OCI-LY1 (cell line): ENCODE data around the gene DYNLRB1.

Experiments
- H2AFZ ChIP-seq: fragments of 200-600 bp; sonication (generic), shearing (Covaris generic); 2 replicates; pipeline ENCODE4 v1.6.0; 2014; ENCODE audit warnings: antibody characterized with exemption, mild to moderate bottlenecking, low read length
- H3F3A ChIP-seq: fragments of 200-600 bp; sonication (generic), shearing (Covaris generic); 2 replicates; pipeline ENCODE4 v1.6.0; 2014; ENCODE audit warnings: mild to moderate bottlenecking, antibody characterized with exemption, low read length, moderate library complexity; ENCODE audit not compliant: insufficient read depth
- H3K27ac ChIP-seq: fragments of 200-600 bp; sonication (generic); 2 replicates; pipeline ENCODE4 v1.5.1; 2014; ENCODE audit warnings: low read length, mixed run types, mild to moderate bottlenecking, low read depth; ENCODE audit not compliant: poor library complexity, severe bottlenecking
- H3K27me3 ChIP-seq: fragments of 200-600 bp; sonication (generic); 2 replicates; pipeline ENCODE4 v1.6.0; 2014; ENCODE audit warnings: antibody characterized with exemption, mild to moderate bottlenecking, low read length, moderate library complexity; ENCODE audit not compliant: insufficient read depth
- H3K36me3 ChIP-seq: fragments of 200-600 bp; sonication (generic); 2 replicates; pipeline ENCODE4 v1.6.1; 2014; ENCODE audit warnings: mild to moderate bottlenecking, antibody characterized with exemption, low read length, moderate library complexity, mixed read lengths; ENCODE audit not compliant: insufficient read depth
- H3K4me1 ChIP-seq: fragments of 200-600 bp; sonication (generic); 2 replicates; pipeline ENCODE4 v1.5.1; 2014; ENCODE audit warnings: mild to moderate bottlenecking, low read length, moderate library complexity; ENCODE audit not compliant: insufficient read depth, severe bottlenecking
- H3K4me2 ChIP-seq: fragments of 200-600 bp; sonication (generic), shearing (Covaris generic); 2 replicates; pipeline ENCODE4 v1.6.1; 2014; ENCODE audit warnings: low read length
- H3K4me3 ChIP-seq: fragments of 200-600 bp; sonication (generic); 2 replicates; pipeline ENCODE4 v1.5.1; 2014; ENCODE audit warnings: low read length, low read depth, mild to moderate bottlenecking, mixed read lengths; ENCODE audit not compliant: poor library complexity, severe bottlenecking
- H3K79me2 ChIP-seq: fragments of 200-600 bp; shearing (Covaris generic); 2 replicates; pipeline ENCODE4 v1.6.1; 2016; ENCODE audit warnings: mixed run types, low read length, mixed read lengths; ENCODE audit not compliant: insufficient read depth
- H3K9ac ChIP-seq: fragments of 200-600 bp; sonication (generic), shearing (Covaris generic); 2 replicates; pipeline ENCODE4 v1.6.1; 2014; ENCODE audit warnings: mild to moderate bottlenecking, low read length, mixed read lengths
- H3K9me2 ChIP-seq: fragments of 200-600 bp; sonication (generic), shearing (Covaris generic); 2 replicates; pipeline ENCODE4 v1.6.1; 2014; ENCODE audit warnings: low read depth, mild to moderate bottlenecking, low read length, mixed read lengths
- H3K9me3 ChIP-seq: fragments of 200-600 bp; shearing (Covaris generic); 2 replicates; pipeline ENCODE4 v1.6.1; 2014; ENCODE audit warnings: low read length, mixed read lengths
- H4K20me1 ChIP-seq: fragments of 200-600 bp; sonication (generic), shearing (Covaris generic); 2 replicates; pipeline ENCODE4 v1.6.0; 2016; ENCODE audit warnings: mild to moderate bottlenecking, low read length; ENCODE audit not compliant: insufficient read depth
- EZH2 ChIP-seq: fragments of 200-600 bp; sonication (generic), shearing (Covaris generic); IDR thresholded peaks from 2 replicates; pipeline ENCODE4 v1.8.0; 2017; ENCODE audit warnings: borderline replicate concordance, mixed run types, mild to moderate bottlenecking, antibody characterized with exemption, low read length, moderate library complexity, mixed read lengths
- TF ChIP-seq, protein P1 (sequence below): fragments of 200-600 bp; sonication (generic), shearing (Covaris generic); IDR thresholded peaks from 2 replicates; pipeline ENCODE4 v1.5.1; 2017; ENCODE audit warnings: mild to moderate bottlenecking, antibody characterized with exemption, low read length, moderate library complexity, mixed read lengths

DYNLRB1 gene

DNA sequence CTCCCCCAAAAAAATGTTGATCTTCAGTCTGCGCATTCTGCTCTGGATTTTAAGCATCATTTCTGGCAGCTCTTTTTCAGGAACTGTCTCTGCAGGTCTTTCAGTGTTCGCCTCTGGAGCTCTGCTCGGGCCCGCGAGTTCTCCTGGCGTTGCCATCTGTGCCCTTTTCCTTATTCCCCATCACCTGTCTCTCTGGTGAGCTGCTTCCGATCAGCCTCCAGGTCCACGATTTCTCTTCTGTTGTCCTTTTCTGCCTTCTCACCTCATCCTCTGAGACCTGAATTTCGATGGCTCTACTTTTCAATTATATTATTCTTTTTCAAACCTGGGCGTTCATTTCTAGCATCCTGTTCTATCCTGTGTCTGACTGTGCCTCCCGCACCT lies 41.7 kb downstream of the DYNLRB1 start:
- H3K9me2 ChIP-seq = no peaks in the 10 kb centered on the region
- H3K27me3 ChIP-seq = no peaks in the 10 kb centered on the region
- no peaks in the 10 kb centered on the region for H3K9me3 ChIP-seq
- H3K9ac ChIP-seq = peak overlapping the region; percentile 65
- H3K27ac ChIP-seq = no peak overlapping the region
- H3K4me2 ChIP-seq = peak overlapping the region; percentile 85
- H2AFZ ChIP-seq = peak overlapping the region; percentile 93
- H3K79me2 ChIP-seq = no peaks in the 10 kb centered on the region
- no peaks in the 10 kb centered on the region for H3F3A ChIP-seq
- peak overlapping the region; percentile 76 for H3K4me3 ChIP-seq
- no peaks in the 10 kb centered on the region for H3K36me3 ChIP-seq
- H4K20me1 ChIP-seq = no peaks in the 10 kb centered on the region
- TF ChIP-seq EZH2 = no peak
- TF ChIP-seq, protein P1, sequence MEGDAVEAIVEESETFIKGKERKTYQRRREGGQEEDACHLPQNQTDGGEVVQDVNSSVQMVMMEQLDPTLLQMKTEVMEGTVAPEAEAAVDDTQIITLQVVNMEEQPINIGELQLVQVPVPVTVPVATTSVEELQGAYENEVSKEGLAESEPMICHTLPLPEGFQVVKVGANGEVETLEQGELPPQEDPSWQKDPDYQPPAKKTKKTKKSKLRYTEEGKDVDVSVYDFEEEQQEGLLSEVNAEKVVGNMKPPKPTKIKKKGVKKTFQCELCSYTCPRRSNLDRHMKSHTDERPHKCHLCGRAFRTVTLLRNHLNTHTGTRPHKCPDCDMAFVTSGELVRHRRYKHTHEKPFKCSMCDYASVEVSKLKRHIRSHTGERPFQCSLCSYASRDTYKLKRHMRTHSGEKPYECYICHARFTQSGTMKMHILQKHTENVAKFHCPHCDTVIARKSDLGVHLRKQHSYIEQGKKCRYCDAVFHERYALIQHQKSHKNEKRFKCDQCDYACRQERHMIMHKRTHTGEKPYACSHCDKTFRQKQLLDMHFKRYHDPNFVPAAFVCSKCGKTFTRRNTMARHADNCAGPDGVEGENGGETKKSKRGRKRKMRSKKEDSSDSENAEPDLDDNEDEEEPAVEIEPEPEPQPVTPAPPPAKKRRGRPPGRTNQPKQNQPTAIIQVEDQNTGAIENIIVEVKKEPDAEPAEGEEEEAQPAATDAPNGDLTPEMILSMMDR = no peak
- H3K4me1 ChIP-seq = peaks cover 5% of the 10 kb centered on the region

DNA sequence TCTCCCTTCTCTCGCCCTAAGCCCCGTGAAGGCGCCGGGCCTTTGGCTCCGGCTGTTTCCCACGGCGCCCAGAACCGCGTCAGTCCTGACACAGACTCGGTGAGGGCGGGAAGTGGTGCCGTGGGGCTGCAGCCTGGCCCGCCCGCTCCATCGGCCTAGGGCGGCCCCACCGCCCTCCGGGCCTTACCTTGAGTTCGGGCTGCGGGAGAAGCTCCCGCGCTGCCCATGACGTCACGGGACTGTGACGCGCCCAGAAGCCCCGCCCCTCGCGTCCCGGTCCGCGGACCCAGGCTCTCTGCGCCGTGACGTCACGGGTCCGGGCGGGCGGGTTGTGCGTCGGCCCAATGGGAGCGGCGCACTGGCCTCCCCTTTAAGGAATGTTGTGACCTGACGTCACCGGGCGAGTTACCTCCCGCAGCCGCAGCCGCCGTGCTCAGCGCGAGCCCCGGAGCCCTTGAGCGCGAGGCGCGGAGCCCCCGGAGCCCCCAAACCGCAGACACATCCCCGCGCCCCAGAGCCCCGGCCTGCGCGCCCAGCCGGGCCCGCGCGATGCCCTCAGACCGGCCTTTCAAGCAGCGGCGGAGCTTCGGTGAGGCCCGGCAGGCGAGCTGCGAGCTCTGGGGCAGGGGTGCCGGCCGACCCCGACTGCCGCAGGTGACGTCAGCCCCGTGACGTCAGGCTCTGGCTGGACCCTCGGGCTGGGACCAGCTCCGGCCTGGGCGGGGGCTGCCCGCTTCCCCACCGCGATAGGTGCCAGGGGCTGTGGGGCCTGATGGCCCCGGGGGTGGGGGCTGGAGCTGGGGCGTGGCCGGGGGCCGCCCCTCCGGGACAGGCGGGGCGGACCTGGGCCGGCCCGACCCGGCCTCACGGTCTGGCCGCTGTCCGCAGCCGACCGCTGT lies 42.3 kb downstream of the DYNLRB1 start, which contains the start of gene MAP1LC3A:
TSS of gene MAP1LC3A (plus strand) at position 399 of the 899 bp plus-strand sequence. CDS start at position 550, 151 bp downstream.
- Histone ChIP-seq H3K4me3 (peak within 1 kb of the TSS; percentile 76), H3K79me2 (no peaks in the 10 kb centered on the region), H2AFZ (peak within 1 kb of the TSS; percentile 93), H3K36me3 (no peaks in the 10 kb centered on the region), H3K27ac (no peak within 1 kb of the TSS), H3K27me3 (no peaks in the 10 kb centered on the region), H3K9ac (peak within 1 kb of the TSS; percentile 65), H3K9me3 (no peaks in the 10 kb centered on the region), H3K4me2 (peak within 1 kb of the TSS; percentile 85), H4K20me1 (no peaks in the 10 kb centered on the region), H3K9me2 (no peaks in the 10 kb centered on the region), H3F3A (no peaks in the 10 kb centered on the region), H3K4me1 (peaks cover 5% of the 10 kb centered on the region)
- TF ChIP-seq, protein P1 = no peak
- TF ChIP-seq EZH2 = no peak

DNA sequence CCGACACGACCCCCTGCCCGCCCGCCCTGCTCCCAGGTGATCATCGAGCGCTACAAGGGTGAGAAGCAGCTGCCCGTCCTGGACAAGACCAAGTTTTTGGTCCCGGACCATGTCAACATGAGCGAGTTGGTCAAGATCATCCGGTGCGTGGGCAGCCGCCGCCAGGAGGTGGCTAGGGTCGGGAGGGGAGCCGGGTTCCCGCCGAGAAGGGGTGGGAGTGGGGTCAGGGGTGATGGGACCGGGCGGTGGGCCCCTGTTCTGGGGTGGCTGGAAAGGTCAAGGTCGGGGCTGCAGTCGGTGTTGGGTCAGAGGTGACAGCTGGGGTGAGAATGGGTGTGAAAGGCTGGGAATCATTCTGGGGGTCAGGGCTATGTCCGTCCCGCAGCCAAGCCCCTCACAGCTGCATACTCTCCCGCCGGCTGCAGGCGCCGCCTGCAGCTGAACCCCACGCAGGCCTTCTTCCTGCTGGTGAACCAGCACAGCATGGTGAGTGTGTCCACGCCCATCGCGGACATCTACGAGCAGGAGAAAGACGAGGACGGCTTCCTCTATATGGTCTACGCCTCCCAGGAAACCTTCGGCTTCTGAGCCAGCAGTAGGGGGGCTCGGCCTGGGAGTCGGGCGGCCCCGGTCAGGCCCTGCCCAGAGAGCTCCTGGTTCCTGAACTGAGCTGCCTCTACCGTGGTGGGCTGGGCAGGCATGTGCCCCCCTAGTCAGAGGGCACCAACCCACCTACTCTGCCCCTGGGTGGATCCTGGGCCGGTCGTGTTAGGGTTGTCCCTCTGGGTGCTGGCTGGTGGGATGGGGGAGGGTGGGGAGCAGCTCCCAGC lies 43.3 kb downstream of the DYNLRB1 start:
- Histone ChIP-seq H3K79me2 (no peaks in the 10 kb centered on the region), H4K20me1 (no peaks in the 10 kb centered on the region), H3K36me3 (no peaks in the 10 kb centered on the region), H2AFZ (no peak overlapping the region), H3K9me2 (no peaks in the 10 kb centered on the region), H3K9me3 (no peaks in the 10 kb centered on the region), H3F3A (no peaks in the 10 kb centered on the region), H3K4me1 (peaks cover 5% of the 10 kb centered on the region), H3K27me3 (no peaks in the 10 kb centered on the region), H3K4me3 (peak overlapping the region; percentile 76), H3K4me2 (peak overlapping the region; percentile 85; the same call in 1 of the 2 replicates), H3K27ac (no peak overlapping the region), H3K9ac (no peak overlapping the region)
- TF ChIP-seq, protein P1 = no peak
- no peak for TF ChIP-seq EZH2
